Heart left ventricle (tissue), 16 donors: ENCODE results near the gene PARD3. TPM values are rescaled to one million over a fixed set of nuclear protein-coding genes. Genes with fewer than 3 reads are reported as not detected.

Experiments used
- ATAC-seq, 4 donors: fragments of 200-7000 bp; cut with Tn5 transposase; one replicate each; pipeline ENCODE4 v1.9.1; 2020 to 2022; ENCODE audit warnings: moderate library complexity in 4 of 4, mild to moderate bottlenecking in 3 of 4, moderate number of reproducible peaks in 1 of 4
- DNase-seq, 5 donors: peaks; one replicate each; pipeline ENCODE4 v3.0.0-alpha.2; 2020
- H3K27ac ChIP-seq, 12 donors: fragments of 200-600 bp; sonication (generic) in 4 of 12; one replicate each; pipeline versions ENCODE4 v1.5.0 to v1.8.0; 2016 to 2022; ENCODE audit warnings: mild to moderate bottlenecking in 2 of 12
- H3K27me3 ChIP-seq, 9 donors: fragments of 200-600 bp; sonication (generic) in 2 of 9; one replicate each; pipeline versions ENCODE4 v1.5.1 to v1.8.0; 2016 to 2022; ENCODE audit warnings: mild to moderate bottlenecking in 3 of 9
- H3K36me3 ChIP-seq, 9 donors: fragments of 200-600 bp; sonication (generic) in 2 of 9; one replicate each; pipeline versions ENCODE4 v1.5.0 to v1.8.0; 2018 to 2022; ENCODE audit warnings: mild to moderate bottlenecking in 2 of 9
- H3K4me1 ChIP-seq, 12 donors: fragments of 200-600 bp; sonication (generic) in 4 of 12; one replicate each; pipeline versions ENCODE4 v1.5.0 to v1.8.0; 2016 to 2022; ENCODE audit warnings: mild to moderate bottlenecking in 3 of 12
- H3K4me3 ChIP-seq, 12 donors: fragments of 200-600 bp; sonication (generic) in 4 of 12; one replicate each; pipeline versions ENCODE4 v1.5.0 to v1.8.0; 2017 to 2022; ENCODE audit warnings: mild to moderate bottlenecking in 9 of 12, moderate library complexity in 4 of 12
- H3K9me3 ChIP-seq, 12 donors: fragments of 200-600 bp; sonication (generic) in 4 of 12; one replicate each; pipeline versions ENCODE4 v1.5.0 to v1.8.0; 2016 to 2022; ENCODE audit warnings: mild to moderate bottlenecking in 1 of 12
- CTCF ChIP-seq, 12 donors: fragments of 200-600 bp; sonication (generic) in 4 of 12; IDR thresholded peaks; one replicate each; pipeline versions ENCODE4 v1.5.0 to v1.8.0; 2018 to 2022; ENCODE audit warnings: antibody characterized with exemption in 12 of 12, mild to moderate bottlenecking in 5 of 12
- POLR2A ChIP-seq, 2 donors: fragments of 450-650 bp; IDR thresholded peaks; one replicate each; pipeline ENCODE4 v1.6.1; 2017; ENCODE audit warnings: antibody characterized with exemption in 2 of 2, mild to moderate bottlenecking in 2 of 2, moderate library complexity in 2 of 2
- WGBS, 4 donors: extraction: QIAGEN DNeasy Blood & Tissue Kit in 2 of 4; methylation state at CpG; one replicate each; pipeline versions ENCODE4 v1.1.5 to v1.1.7; 2013 to 2018; 5-methylcytosine and 5-hydroxymethylcytosine counted together
- intact Hi-C, 10 donors: fragments of 100-400 bp; cut with DNase I; formaldehyde crosslinking; loops; one replicate each; pipeline versions ENCODE4 v1.11.1 to v1.14.2; 2022
- polyA plus RNA-seq, 2 donors: library from polyadenylated mRNA; stranded (reverse); fragments of 200-250 nt; gene quantifications; one replicate each; pipeline ENCODE4 v1.2.3, GENCODE V29; 2013
- total RNA-seq, 9 donors: library from RNA; depleted of rRNA in 2 of 9; stranded (reverse); fragments of >200 nt in 2 of 9; fragmentation: NEBNext Ultra II Directional in 3 of 9; extraction: Animal tissue kit (Norgen Biotek cat#: 25700) in 3 of 9; gene quantifications; one replicate each; pipeline versions ENCODE4 v1.1.0 to v1.2.4, GENCODE V29; 2016 to 2023
- donor health status: ischemic (EF 13 %, LVEDD 7.1; RV severe dilation, severe dysfunction).
- donor health status: healthy with polysubstance abuse.
- donor health status: DM: no; HTN: yes; CAD: no.
- donor health status: DM: no; HTN: no; CAD: no.
- donor health status: ischemic (EF 25% LVEDD 6.9; RV normal size, moderate dysfunction).
- donor health status: ischemic (EF 25% LVEDD 5.7; RV mildly dilated, moderate dysfunction).
- donor health status: healthy.
- donor health status: DM: yes; HTN: yes; CAD: no.
- donor health status: ischemic (EF 35%, LVEDD 5.7; RV mildly dilated, moderate dysfunction).
- donor health status: nonischemic (EF 11% LVEDD 7.7; RV severe dilation, severe dysfunction).
- donor health status: DM: yes; HTN: yes; CAD: no.
- donor health status: PGD.
- donor health status: ischemic (EF 29% LVEDD 5.4; RV normal size, mild dysfunction).
- donor health status: nonischemic (EF 23%, LVEDD 6.1; RV moderate dilation, normal function).

PARD3 gene
- total and polyA plus RNA-seq, 11 donors = 24.8 to 69.7 (median 33.1) TPM

GRCh38 chr10:34097682-34098081 is 717.4 kb downstream of the PARD3 start:
- Histone ChIP-seq H3K27me3 (no peaks in the 10 kb centered on the region), H3K4me1 (peaks cover 0 to 17% (median 0%) of the 10 kb centered on the region in 12 donors), H3K4me3 (no peak overlapping the region), H3K36me3 (no peaks in the 10 kb centered on the region), H3K9me3 (peaks cover 0 to 43% (median 21%) of the 10 kb centered on the region in 12 donors), H3K27ac (no peak overlapping the region)
- ATAC-seq = no peak
- intact Hi-C loops = no loop called here
- no peak for DNase-seq
- TF ChIP-seq CTCF (IDR thresholded peaks at IDR 0.05) = no peak
- TF ChIP-seq POLR2A (IDR thresholded peaks at IDR 0.05) = no peak

- no peaks in the 10 kb centered on the region for H3K27me3 ChIP-seq
- no peaks in the 10 kb centered on the region for H3K36me3 ChIP-seq
- H3K4me1 ChIP-seq = peaks cover 0 to 5% (median 0%) of the 10 kb centered on the region in 12 donors
- intact Hi-C loops = no loop called here
- no peak overlapping the region for H3K27ac ChIP-seq
- TF ChIP-seq POLR2A (IDR thresholded peaks at IDR 0.05) = no peak
- no peak for TF ChIP-seq CTCF (IDR thresholded peaks at IDR 0.05)
- DNase-seq (no peak), ATAC-seq (no peak)
- H3K4me3 ChIP-seq = no peak overlapping the region
- peaks cover 0 to 39% (median 21%) of the 10 kb centered on the region in 12 donors for H3K9me3 ChIP-seq
Observed at GRCh38 chr10:34094961-34095360, 720.1 kb downstream of the PARD3 start.

- no peak overlapping the region for H3K4me3 ChIP-seq
- H3K27me3 ChIP-seq = no peaks in the 10 kb centered on the region
- H3K4me1 ChIP-seq = peaks cover 0 to 5% (median 0%) of the 10 kb centered on the region in 12 donors
- no peak for TF ChIP-seq POLR2A (IDR thresholded peaks at IDR 0.05)
- no peak for TF ChIP-seq CTCF (IDR thresholded peaks at IDR 0.05)
- ATAC-seq = no peak
- 79 to 95% (median 87%) methylated on average over 7 of the region's 7 CpGs for WGBS, 4 donors
- DNase-seq = no peak
- H3K9me3 ChIP-seq = peaks cover 0 to 32% (median 20%) of the 10 kb centered on the region in 12 donors
- intact Hi-C loops = no loop called here
- no peaks in the 10 kb centered on the region for H3K36me3 ChIP-seq
- no peak overlapping the region for H3K27ac ChIP-seq
Observed at GRCh38 chr10:34094146-34094696, 720.9 kb downstream of the PARD3 start.

GRCh38 chr10:34092891-34093290 is 722.2 kb downstream of the PARD3 start:
- no peak overlapping the region for H3K27ac ChIP-seq
- no peak for TF ChIP-seq POLR2A (IDR thresholded peaks at IDR 0.05)
- no peak for TF ChIP-seq CTCF (IDR thresholded peaks at IDR 0.05)
- intact Hi-C loops = no loop called here
- no peak for ATAC-seq
- H3K36me3 ChIP-seq = no peaks in the 10 kb centered on the region
- H3K27me3 ChIP-seq = no peaks in the 10 kb centered on the region
- H3K4me3 ChIP-seq = no peak overlapping the region
- no peak for DNase-seq
- no peaks in the 10 kb centered on the region for H3K4me1 ChIP-seq
- peaks cover 0 to 30% (median 20%) of the 10 kb centered on the region in 12 donors for H3K9me3 ChIP-seq
- WGBS, 4 donors = 92 to 98% (median 94%) methylated on average over 1 of the region's 1 CpG
